ENCODE measurements around the gene BRAT1. TPM values are rescaled to one million over a fixed set of nuclear protein-coding genes. Genes with fewer than 3 reads are reported as not detected.

Gene BRAT1
- total RNA-seq, 1 donor from 2014 or later: 66.0 TPM

DNA sequence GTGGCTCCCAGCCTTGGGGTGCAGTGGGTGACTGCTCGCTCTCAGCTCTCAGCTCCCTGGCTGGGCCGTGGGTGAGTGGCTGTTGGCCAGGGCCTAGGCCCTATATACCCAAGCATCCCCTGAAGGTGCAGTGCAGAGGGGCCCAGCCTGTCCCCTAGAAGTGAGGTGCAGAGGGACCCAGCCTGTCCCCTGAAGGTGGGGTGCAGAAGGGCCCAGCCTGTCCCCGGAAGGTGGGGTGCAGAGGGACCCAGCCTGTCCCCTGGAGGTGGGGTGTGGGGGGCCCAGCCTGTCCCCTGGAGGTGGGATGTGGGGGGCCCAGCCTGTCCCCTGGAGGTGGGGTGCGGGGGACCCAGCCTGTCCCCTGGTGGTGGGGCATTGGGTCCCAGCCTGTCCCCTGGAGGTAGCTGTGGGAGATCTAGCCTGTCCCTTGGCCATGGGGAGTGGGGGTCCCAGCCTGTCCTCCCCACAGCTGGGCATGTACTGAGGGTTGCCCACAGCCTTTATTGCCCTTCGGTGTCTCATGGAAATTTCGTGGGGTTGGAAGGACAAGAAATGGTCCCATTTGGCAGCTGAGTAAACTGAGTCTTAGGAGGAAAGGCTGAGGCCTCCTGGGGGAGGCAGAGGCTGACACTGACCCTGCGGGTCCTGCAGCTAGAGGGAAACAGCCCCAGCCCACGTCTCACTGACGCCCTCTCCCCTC, 53.2 kb downstream of the BRAT1 start:
- no peak for TF ChIP-seq POLR2A (IDR thresholded peaks at IDR 0.05)
- TF ChIP-seq POLR2AphosphoS5 (IDR thresholded peaks at IDR 0.05; ENCODE audit: insufficient read depth in 1 of 2, low read depth in 1 of 2): no peak
- TF ChIP-seq, protein P1, sequence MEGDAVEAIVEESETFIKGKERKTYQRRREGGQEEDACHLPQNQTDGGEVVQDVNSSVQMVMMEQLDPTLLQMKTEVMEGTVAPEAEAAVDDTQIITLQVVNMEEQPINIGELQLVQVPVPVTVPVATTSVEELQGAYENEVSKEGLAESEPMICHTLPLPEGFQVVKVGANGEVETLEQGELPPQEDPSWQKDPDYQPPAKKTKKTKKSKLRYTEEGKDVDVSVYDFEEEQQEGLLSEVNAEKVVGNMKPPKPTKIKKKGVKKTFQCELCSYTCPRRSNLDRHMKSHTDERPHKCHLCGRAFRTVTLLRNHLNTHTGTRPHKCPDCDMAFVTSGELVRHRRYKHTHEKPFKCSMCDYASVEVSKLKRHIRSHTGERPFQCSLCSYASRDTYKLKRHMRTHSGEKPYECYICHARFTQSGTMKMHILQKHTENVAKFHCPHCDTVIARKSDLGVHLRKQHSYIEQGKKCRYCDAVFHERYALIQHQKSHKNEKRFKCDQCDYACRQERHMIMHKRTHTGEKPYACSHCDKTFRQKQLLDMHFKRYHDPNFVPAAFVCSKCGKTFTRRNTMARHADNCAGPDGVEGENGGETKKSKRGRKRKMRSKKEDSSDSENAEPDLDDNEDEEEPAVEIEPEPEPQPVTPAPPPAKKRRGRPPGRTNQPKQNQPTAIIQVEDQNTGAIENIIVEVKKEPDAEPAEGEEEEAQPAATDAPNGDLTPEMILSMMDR (IDR thresholded peaks at IDR 0.05): no peak
- H3K27ac ChIP-seq: no peak overlapping the region
- intact Hi-C loops (cut with DNase I): no loop called here
- no peaks in the 10 kb centered on the region for H3K36me3 ChIP-seq
- H3K27me3 ChIP-seq: no peaks in the 10 kb centered on the region
- DNase-seq (ENCODE audit: extremely low spot score in 2 of 2): no peak
- H3K4me3 ChIP-seq: no peak overlapping the region
- peaks cover 19% of the 10 kb centered on the region for H3K4me1 ChIP-seq
- H3K9me3 ChIP-seq: no peaks in the 10 kb centered on the region

DNA sequence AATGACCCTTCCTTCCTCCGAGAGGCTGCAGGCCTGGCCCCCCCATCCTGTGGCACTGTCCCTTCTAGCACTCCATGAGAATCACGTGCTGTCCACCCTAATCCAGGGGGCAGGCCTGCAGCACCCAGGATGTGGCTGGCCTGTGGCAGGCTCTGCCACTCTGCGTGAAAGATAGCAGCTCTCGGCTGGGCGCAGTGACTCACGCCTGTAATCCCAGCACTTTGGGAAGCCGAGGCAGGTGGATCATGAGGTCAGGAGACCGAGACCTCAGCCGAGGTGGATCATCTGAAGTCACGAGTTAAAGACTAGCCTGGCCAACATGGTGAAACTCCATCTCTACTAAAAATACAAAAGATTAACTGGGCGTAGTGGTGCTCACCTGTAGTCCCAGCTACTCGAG, 54.6 kb downstream of the BRAT1 start:
- H3K36me3 ChIP-seq: no peaks in the 10 kb centered on the region
- no peak for DNase-seq (ENCODE audit: extremely low spot score in 2 of 2)
- no peak for TF ChIP-seq POLR2A (IDR thresholded peaks at IDR 0.05)
- TF ChIP-seq POLR2AphosphoS5 (IDR thresholded peaks at IDR 0.05; ENCODE audit: insufficient read depth in 1 of 2, low read depth in 1 of 2): no peak
- TF ChIP-seq, protein P1 (IDR thresholded peaks at IDR 0.05): no peak
- H3K27me3 ChIP-seq: no peaks in the 10 kb centered on the region
- H3K4me1 ChIP-seq: peaks cover 19% of the 10 kb centered on the region
- no peaks in the 10 kb centered on the region for H3K9me3 ChIP-seq
- H3K4me3 ChIP-seq: no peak overlapping the region
- intact Hi-C loops (cut with DNase I): no loop called here
- no peak overlapping the region for H3K27ac ChIP-seq

DNA sequence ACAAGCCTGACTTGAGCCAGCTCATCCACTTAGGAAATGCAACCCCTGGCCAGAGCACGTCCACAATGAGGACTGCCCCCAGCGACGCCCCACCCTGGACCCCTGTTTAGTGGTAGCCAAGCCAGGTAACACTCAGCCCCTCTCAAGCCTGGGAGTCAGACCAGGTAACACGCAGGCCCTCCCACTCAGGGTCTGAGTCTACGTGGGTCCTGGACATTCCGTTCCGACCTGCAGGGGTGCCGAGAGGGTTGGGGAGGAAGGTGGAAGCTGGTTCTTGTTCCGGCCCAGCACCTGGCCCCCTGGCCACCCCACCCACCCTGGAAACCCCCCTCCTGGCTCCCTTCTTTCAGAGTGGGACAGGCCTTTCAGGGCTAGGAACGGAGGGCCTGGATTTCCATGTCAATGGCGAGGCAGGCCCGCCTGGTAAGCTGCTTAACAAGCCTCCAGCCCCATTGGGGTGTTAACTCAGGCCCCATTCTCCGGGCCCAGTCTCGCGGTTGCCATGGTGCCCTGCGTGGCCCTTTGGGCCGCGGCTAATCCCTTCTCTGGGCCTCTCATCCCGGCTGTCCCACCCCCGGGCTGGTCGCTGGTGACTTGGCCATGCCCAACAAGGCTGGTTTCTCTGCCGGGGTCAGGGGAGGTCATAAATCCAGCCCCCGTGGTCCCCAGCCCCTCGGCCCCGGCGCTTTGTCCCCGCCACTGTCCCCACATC, 55.4 kb downstream of the BRAT1 start:
- peaks cover 19% of the 10 kb centered on the region for H3K4me1 ChIP-seq
- no peak overlapping the region for H3K4me3 ChIP-seq
- H3K27me3 ChIP-seq: no peaks in the 10 kb centered on the region
- H3K36me3 ChIP-seq: no peaks in the 10 kb centered on the region
- H3K9me3 ChIP-seq: no peaks in the 10 kb centered on the region
- intact Hi-C loops (cut with DNase I): no loop called here
- H3K27ac ChIP-seq: no peak overlapping the region
- no peak for DNase-seq (ENCODE audit: extremely low spot score in 2 of 2)
- TF ChIP-seq, protein P1 (IDR thresholded peaks at IDR 0.05): no peak
- TF ChIP-seq POLR2AphosphoS5 (IDR thresholded peaks at IDR 0.05; ENCODE audit: insufficient read depth in 1 of 2, low read depth in 1 of 2): no peak
- TF ChIP-seq POLR2A (IDR thresholded peaks at IDR 0.05): no peak

DNA sequence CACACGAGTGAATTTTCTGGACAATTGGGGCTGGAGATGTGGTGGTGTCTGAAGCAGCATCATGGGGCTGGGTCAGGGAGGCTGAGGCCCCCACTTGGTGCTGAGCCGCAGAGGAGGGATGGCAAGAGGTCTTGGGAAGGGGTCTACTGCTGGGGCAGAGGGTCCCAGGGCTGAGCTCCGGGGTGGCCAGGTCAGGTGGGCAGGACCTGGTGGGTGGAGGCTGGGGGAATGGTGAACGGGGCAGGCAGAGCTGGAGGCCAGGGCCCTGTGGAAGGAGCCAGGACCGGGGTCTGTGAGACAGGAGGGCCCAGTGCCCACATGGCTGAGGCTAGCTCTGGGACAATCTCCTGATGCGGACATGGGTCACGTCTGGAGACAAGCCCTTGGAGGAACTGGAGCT, 56.1 kb downstream of the BRAT1 start:
- peaks cover 25% of the 10 kb centered on the region for H3K4me1 ChIP-seq
- H3K27me3 ChIP-seq: no peaks in the 10 kb centered on the region
- H3K36me3 ChIP-seq: no peaks in the 10 kb centered on the region
- H3K9me3 ChIP-seq: no peaks in the 10 kb centered on the region
- intact Hi-C loops (cut with DNase I): no loop called here
- DNase-seq (ENCODE audit: extremely low spot score in 2 of 2): no peak
- no peak overlapping the region for H3K4me3 ChIP-seq
- no peak overlapping the region for H3K27ac ChIP-seq
- TF ChIP-seq, protein P1 (IDR thresholded peaks at IDR 0.05): no peak
- TF ChIP-seq POLR2AphosphoS5 (IDR thresholded peaks at IDR 0.05; ENCODE audit: insufficient read depth in 1 of 2, low read depth in 1 of 2): no peak
- TF ChIP-seq POLR2A (IDR thresholded peaks at IDR 0.05): no peak

DNA sequence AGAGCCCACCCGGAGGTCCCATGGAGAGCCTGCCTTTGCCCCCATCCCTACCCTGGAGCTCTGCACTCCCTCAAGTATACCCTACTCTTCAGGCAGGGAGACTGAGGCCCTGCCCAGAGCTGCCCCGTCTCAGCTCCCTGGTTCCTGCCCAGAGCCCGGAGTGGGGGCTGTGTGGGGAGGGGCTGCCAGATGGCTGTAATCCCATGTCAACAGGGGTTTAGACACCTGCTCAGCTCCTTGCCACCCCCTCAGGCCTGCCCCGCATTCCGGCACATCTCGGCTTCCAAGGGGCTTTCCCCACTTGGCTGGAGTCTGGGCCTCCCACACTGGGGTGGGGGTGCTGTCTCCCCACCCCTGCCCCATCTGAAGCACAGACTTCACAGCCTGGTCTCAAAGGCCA, 56.6 kb downstream of the BRAT1 start:
- Histone ChIP-seq H3K4me1 (peaks cover 28% of the 10 kb centered on the region), H3K4me3 (no peak overlapping the region)
- intact Hi-C loops (cut with DNase I): no loop called here

More for the DNA sequence above, 56.6 kb downstream of the BRAT1 start:
- H3K27ac ChIP-seq: no peak overlapping the region
- no peak for DNase-seq (ENCODE audit: extremely low spot score in 2 of 2)
- no peaks in the 10 kb centered on the region for H3K36me3 ChIP-seq
- H3K9me3 ChIP-seq: no peaks in the 10 kb centered on the region
- no peaks in the 10 kb centered on the region for H3K27me3 ChIP-seq
- TF ChIP-seq POLR2AphosphoS5 (IDR thresholded peaks at IDR 0.05; ENCODE audit: insufficient read depth in 1 of 2, low read depth in 1 of 2) (no peak), POLR2A (IDR thresholded peaks at IDR 0.05) (no peak)
- TF ChIP-seq, protein P1 (IDR thresholded peaks at IDR 0.05): no peak

Data from vagina (tissue), 2 donors.